Endodermal cell (in vitro differentiated cells): ENCODE measurements around the gene CES1. TPM values are rescaled to one million over a fixed set of nuclear protein-coding genes. Genes with fewer than 3 reads are reported as not detected.

Source experiments
- DNase-seq: peaks from one replicate; pipeline ENCODE4 v3.0.0-alpha.2; 2017
- H3K27ac ChIP-seq: 2 replicates; pipeline ENCODE4 v1.5.1; 2013; ENCODE audit warnings: mild to moderate bottlenecking, low read depth, low read length, moderate library complexity
- H3K27me3 ChIP-seq: 2 replicates; pipeline ENCODE4 v1.6.1; 2013; ENCODE audit warnings: mild to moderate bottlenecking, low read length, moderate library complexity; ENCODE audit not compliant: insufficient read depth, control insufficient read depth, poor library complexity, severe bottlenecking
- H3K36me3 ChIP-seq: 2 replicates; pipeline ENCODE4 v1.7.0; 2013; ENCODE audit warnings: mild to moderate bottlenecking, low read length, moderate library complexity; ENCODE audit not compliant: control insufficient read depth, insufficient read depth
- H3K4me1 ChIP-seq: one replicate; pipeline ENCODE4 v1.7.0; 2013; ENCODE audit warnings: low read length; ENCODE audit not compliant: control insufficient read depth, insufficient read depth
- H3K4me3 ChIP-seq: 2 replicates; pipeline ENCODE4 v1.5.1; 2013; ENCODE audit warnings: mild to moderate bottlenecking, low read length, moderate library complexity
- H3K9ac ChIP-seq: 2 replicates; pipeline ENCODE4 v1.6.1; 2013; ENCODE audit warnings: mild to moderate bottlenecking, low read length, moderate library complexity; ENCODE audit not compliant: poor library complexity, severe bottlenecking; ENCODE audit errors: extremely low read depth
- H3K9me3 ChIP-seq: 2 replicates; pipeline ENCODE4 v1.6.1; 2013; ENCODE audit warnings: mild to moderate bottlenecking, low read length, moderate library complexity; ENCODE audit not compliant: control insufficient read depth
- H3K27ac Mint-ChIP-seq: 2 replicates; pipeline ENCODE4 v1.8.0; 2020; ENCODE audit warnings: mixed read lengths
- H3K27me3 Mint-ChIP-seq: 2 replicates; pipeline ENCODE4 v1.8.0; 2021; ENCODE audit warnings: mild to moderate bottlenecking, mixed read lengths; ENCODE audit not compliant: insufficient read depth
- H3K36me3 Mint-ChIP-seq: 2 replicates; pipeline ENCODE4 v1.8.0; 2020; ENCODE audit warnings: low read depth, mixed read lengths
- H3K4me1 Mint-ChIP-seq: 2 replicates; pipeline ENCODE4 v1.8.0; 2020; ENCODE audit warnings: mixed read lengths
- H3K4me3 Mint-ChIP-seq: 2 replicates; pipeline ENCODE4 v1.8.0; 2020; ENCODE audit warnings: mild to moderate bottlenecking, moderate library complexity, mixed read lengths
- H3K9me3 Mint-ChIP-seq: 2 replicates; pipeline ENCODE4 v1.8.0; 2020; ENCODE audit warnings: mild to moderate bottlenecking, mixed read lengths
- WGBS, 2 experiments: methylation state at CpG; one replicate each; pipeline versions ENCODE4 v1.1.5 to v1.1.7; 2013; ENCODE audit warnings: missing lambda C conversion rate in 2 of 2, mixed read lengths in 1 of 2; ENCODE audit not compliant: insufficient coverage in 1 of 2, insufficient read length in 1 of 2; 5-methylcytosine and 5-hydroxymethylcytosine counted together
- total RNA-seq, 2 donors: library from RNA; stranded (reverse); fragmentation: NEBNext Ultra II Directional in 1 of 2; extraction: Animal tissue kit (Norgen Biotek cat#: 25700) in 1 of 2; gene quantifications; 2 replicates in 1 of 2; 3 replicates in 1 of 2; pipeline ENCODE4 v1.2.1, GENCODE V29; 2021
- TF ChIP-seq, protein P1 (sequence below): fragments of 200-600 bp; sonication (generic); conservative IDR thresholded peaks from 2 replicates; pipeline ENCODE4 v1.5.0; 2021; ENCODE audit warnings: antibody characterized with exemption, mild to moderate bottlenecking

Gene CES1
- total RNA-seq, 2 donors from 2014 or later = 1.3 TPM; not detected in 1

DNA sequence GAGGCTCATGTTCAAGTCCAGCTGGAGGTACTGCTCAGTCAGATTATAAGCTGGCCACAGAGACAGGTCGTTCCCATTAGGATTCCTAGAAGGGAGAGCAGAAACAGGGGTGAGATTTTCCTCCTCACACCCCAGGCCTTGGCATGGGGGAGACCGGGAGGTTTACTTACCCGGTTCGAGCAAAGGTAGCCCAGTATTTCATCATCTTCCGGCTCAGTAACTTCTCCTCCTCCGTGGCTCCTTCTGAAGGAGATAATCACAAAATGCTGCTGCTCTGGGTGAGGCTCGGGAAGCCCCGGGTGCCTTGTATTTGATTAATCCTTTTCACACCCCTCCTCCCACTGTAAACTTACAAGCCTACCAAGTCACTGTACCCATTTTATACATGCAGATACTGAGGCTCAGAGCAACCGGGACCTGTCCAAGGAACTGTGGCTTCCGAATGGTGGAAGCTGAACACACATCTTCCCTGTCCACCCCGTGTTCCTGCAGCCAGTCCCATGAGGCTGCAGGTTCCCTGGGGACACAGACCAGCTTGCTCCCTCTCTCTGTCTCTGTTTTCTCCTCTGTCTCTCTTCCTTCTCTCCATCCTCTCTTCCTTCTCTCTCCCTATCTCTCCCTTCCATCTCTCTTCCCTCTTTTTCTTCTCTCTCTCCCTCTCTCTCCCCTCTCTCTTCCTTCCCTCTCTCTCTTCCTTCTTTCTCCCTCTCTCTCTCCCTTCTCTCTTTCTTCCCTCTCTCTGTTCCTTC is 13.9 kb upstream of the CES1 start:
- peaks cover 9% of the 10 kb centered on the region for H3K4me1 Mint-ChIP-seq

GRCh38 chr16:55843105-55843395 is 10.2 kb upstream of the CES1 start:
- DNase-seq = no peak
- Histone ChIP-seq H3K36me3 (no peaks in the 10 kb centered on the region), H3K4me1 (no peaks in the 10 kb centered on the region), H3K4me3 (no peak overlapping the region), H3K9me3 (no peaks in the 10 kb centered on the region), H3K27ac (no peak overlapping the region), H3K9ac (no peak overlapping the region), H3K27me3 (no peaks in the 10 kb centered on the region)
- 67% methylated on average over 2 of the region's 2 CpGs; no CpG with 5 or more reads in 1 of the 2 experiments for WGBS, 2 experiments
- Mint-ChIP-seq H3K4me1 (peaks cover 9% of the 10 kb centered on the region), H3K27me3 (peaks cover 11% of the 10 kb centered on the region), H3K4me3 (no peak overlapping the region), H3K36me3 (no peaks in the 10 kb centered on the region), H3K9me3 (no peaks in the 10 kb centered on the region), H3K27ac (no peak overlapping the region)
- TF ChIP-seq, protein P1, sequence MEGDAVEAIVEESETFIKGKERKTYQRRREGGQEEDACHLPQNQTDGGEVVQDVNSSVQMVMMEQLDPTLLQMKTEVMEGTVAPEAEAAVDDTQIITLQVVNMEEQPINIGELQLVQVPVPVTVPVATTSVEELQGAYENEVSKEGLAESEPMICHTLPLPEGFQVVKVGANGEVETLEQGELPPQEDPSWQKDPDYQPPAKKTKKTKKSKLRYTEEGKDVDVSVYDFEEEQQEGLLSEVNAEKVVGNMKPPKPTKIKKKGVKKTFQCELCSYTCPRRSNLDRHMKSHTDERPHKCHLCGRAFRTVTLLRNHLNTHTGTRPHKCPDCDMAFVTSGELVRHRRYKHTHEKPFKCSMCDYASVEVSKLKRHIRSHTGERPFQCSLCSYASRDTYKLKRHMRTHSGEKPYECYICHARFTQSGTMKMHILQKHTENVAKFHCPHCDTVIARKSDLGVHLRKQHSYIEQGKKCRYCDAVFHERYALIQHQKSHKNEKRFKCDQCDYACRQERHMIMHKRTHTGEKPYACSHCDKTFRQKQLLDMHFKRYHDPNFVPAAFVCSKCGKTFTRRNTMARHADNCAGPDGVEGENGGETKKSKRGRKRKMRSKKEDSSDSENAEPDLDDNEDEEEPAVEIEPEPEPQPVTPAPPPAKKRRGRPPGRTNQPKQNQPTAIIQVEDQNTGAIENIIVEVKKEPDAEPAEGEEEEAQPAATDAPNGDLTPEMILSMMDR = peak; percentile 4

More for the DNA sequence above, 13.9 kb upstream of the CES1 start:
- H3K36me3 ChIP-seq = no peaks in the 10 kb centered on the region
- no peak overlapping the region for H3K27ac Mint-ChIP-seq
- peaks cover 9% of the 10 kb centered on the region for H3K27me3 Mint-ChIP-seq
- DNase-seq = no peak
- no peak overlapping the region for H3K27ac ChIP-seq
- TF ChIP-seq, protein P1 = no peak
- H3K9ac ChIP-seq = no peak overlapping the region
- WGBS, 2 experiments = 75 to 87% methylated on average over 10 to 11 of the region's 11 CpGs
- no peak overlapping the region for H3K4me3 ChIP-seq
- no peaks in the 10 kb centered on the region for H3K36me3 Mint-ChIP-seq
- H3K9me3 Mint-ChIP-seq = no peaks in the 10 kb centered on the region
- H3K27me3 ChIP-seq = peaks cover 8% of the 10 kb centered on the region
- H3K4me3 Mint-ChIP-seq = no peak overlapping the region
- H3K4me1 ChIP-seq = no peaks in the 10 kb centered on the region
- no peaks in the 10 kb centered on the region for H3K9me3 ChIP-seq

- TF ChIP-seq, protein P1 = peak; percentile 88
- H3K36me3 ChIP-seq = no peaks in the 10 kb centered on the region
- H3K9me3 ChIP-seq = no peaks in the 10 kb centered on the region
- Mint-ChIP-seq H3K4me1 (peaks cover 9% of the 10 kb centered on the region), H3K9me3 (no peaks in the 10 kb centered on the region), H3K27me3 (peaks cover 11% of the 10 kb centered on the region), H3K4me3 (no peak overlapping the region), H3K36me3 (no peaks in the 10 kb centered on the region), H3K27ac (no peak overlapping the region)
- no peak overlapping the region for H3K4me3 ChIP-seq
- no peaks in the 10 kb centered on the region for H3K4me1 ChIP-seq
- no peaks in the 10 kb centered on the region for H3K27me3 ChIP-seq
- no peak overlapping the region for H3K9ac ChIP-seq
- H3K27ac ChIP-seq = no peak overlapping the region
- no peak for DNase-seq
- 19 to 56% methylated on average over 4 to 11 of the region's 11 CpGs for WGBS, 2 experiments
Observed at GRCh38 chr16:55842369-55843104, 9.6 kb upstream of the CES1 start.
